ENCODE measurements around the gene WHRN. TPM values are rescaled to one million over a fixed set of nuclear protein-coding genes. Genes with fewer than 3 reads are reported as not detected.

Gene WHRN
- total RNA-seq, 1 experiment from 2014 or later, result 24.3 TPM

- TF ChIP-seq FOXK1 (CRISPR knock-in tag; IDR thresholded peaks at IDR 0.05), result no peak
- no peak for TF ChIP-seq TCF7 (CRISPR knock-in tag; IDR thresholded peaks at IDR 0.05; ENCODE audit: low read depth)
- TF ChIP-seq PREB (CRISPR knock-in tag; IDR thresholded peaks at IDR 0.05; ENCODE audit: borderline replicate concordance), result no peak
- TF ChIP-seq HMGXB4 (CRISPR knock-in tag; IDR thresholded peaks at IDR 0.05), result no peak
- no peak for TF ChIP-seq ATF2 (CRISPR knock-in tag; IDR thresholded peaks at IDR 0.05; ENCODE audit: borderline replicate concordance, low read depth)
- no peak for TF ChIP-seq RELA (CRISPR knock-in tag; IDR thresholded peaks at IDR 0.05; ENCODE audit: borderline replicate concordance)
- no peak for TF ChIP-seq OVOL2 (CRISPR knock-in tag; IDR thresholded peaks at IDR 0.05; ENCODE audit: borderline replicate concordance)
- TF ChIP-seq JAZF1 (CRISPR knock-in tag; IDR thresholded peaks at IDR 0.05), result no peak
- no peak for TF ChIP-seq FOXJ3 (CRISPR knock-in tag; IDR thresholded peaks at IDR 0.05; ENCODE audit: borderline replicate concordance)
- no peak for TF ChIP-seq FOXP1 (CRISPR knock-in tag; IDR thresholded peaks at IDR 0.05; ENCODE audit: borderline replicate concordance)
Observed at GRCh38 chr9:114416290-114416689, 89.0 kb downstream of the WHRN start (continued).

- H3K27me3 Mint-ChIP-seq (ENCODE audit: low read depth), result no peaks in the 10 kb centered on the region
- no peak overlapping the region for H3K27ac Mint-ChIP-seq
- CTCF ChIA-PET, result interaction anchor here (0.9 to 4.1 kb wide), 5 partner anchors 9 to 332 kb away, joined by 3 to 21 read pairs (median 4); no protein-coding TSS in a partner anchor
- no peak for DNase-seq (ENCODE audit: low spot score)
- H3K4me3 Mint-ChIP-seq, result no peak overlapping the region
- no peaks in the 10 kb centered on the region for H3K9me3 Mint-ChIP-seq
- no peaks in the 10 kb centered on the region for H3K36me3 Mint-ChIP-seq
- H3K4me1 Mint-ChIP-seq, result peaks cover 23% of the 10 kb centered on the region
- ATAC-seq, result no peak
- POLR2A ChIA-PET, result interaction anchor here (0.6 to 1.1 kb wide), 2 partner anchors 19 to 78 kb away, joined by 4 read pairs; no protein-coding TSS in a partner anchor
- TF ChIP-seq ATF3 (CRISPR knock-in tag; conservative IDR thresholded peaks at IDR 0.05) (no peak), RORB (CRISPR knock-in tag; IDR thresholded peaks at IDR 0.05) (no peak), STAT6 (CRISPR knock-in tag; conservative IDR thresholded peaks at IDR 0.05; ENCODE audit: low read depth) (no peak), MYBL2 (CRISPR knock-in tag; IDR thresholded peaks at IDR 0.05) (no peak), MXD4 (CRISPR knock-in tag; IDR thresholded peaks at IDR 0.05; ENCODE audit: borderline replicate concordance) (no peak), MLX (CRISPR knock-in tag; IDR thresholded peaks at IDR 0.05) (no peak), TEAD1 (CRISPR knock-in tag; IDR thresholded peaks at IDR 0.05) (no peak), NR3C1 (CRISPR knock-in tag; conservative IDR thresholded peaks at IDR 0.05; ENCODE audit: low read depth) (no peak)
- TF ChIP-seq, protein P1, sequence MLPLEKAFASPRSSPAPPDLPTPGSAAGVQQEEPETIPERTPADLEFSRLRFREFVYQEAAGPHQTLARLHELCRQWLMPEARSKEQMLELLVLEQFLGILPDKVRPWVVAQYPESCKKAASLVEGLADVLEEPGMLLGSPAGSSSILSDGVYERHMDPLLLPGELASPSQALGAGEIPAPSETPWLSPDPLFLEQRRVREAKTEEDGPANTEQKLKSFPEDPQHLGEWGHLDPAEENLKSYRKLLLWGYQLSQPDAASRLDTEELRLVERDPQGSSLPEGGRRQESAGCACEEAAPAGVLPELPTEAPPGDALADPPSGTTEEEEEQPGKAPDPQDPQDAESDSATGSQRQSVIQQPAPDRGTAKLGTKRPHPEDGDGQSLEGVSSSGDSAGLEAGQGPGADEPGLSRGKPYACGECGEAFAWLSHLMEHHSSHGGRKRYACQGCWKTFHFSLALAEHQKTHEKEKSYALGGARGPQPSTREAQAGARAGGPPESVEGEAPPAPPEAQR (CRISPR knock-in tag; IDR thresholded peaks at IDR 0.05), result no peak
- TF ChIP-seq, protein P2, sequence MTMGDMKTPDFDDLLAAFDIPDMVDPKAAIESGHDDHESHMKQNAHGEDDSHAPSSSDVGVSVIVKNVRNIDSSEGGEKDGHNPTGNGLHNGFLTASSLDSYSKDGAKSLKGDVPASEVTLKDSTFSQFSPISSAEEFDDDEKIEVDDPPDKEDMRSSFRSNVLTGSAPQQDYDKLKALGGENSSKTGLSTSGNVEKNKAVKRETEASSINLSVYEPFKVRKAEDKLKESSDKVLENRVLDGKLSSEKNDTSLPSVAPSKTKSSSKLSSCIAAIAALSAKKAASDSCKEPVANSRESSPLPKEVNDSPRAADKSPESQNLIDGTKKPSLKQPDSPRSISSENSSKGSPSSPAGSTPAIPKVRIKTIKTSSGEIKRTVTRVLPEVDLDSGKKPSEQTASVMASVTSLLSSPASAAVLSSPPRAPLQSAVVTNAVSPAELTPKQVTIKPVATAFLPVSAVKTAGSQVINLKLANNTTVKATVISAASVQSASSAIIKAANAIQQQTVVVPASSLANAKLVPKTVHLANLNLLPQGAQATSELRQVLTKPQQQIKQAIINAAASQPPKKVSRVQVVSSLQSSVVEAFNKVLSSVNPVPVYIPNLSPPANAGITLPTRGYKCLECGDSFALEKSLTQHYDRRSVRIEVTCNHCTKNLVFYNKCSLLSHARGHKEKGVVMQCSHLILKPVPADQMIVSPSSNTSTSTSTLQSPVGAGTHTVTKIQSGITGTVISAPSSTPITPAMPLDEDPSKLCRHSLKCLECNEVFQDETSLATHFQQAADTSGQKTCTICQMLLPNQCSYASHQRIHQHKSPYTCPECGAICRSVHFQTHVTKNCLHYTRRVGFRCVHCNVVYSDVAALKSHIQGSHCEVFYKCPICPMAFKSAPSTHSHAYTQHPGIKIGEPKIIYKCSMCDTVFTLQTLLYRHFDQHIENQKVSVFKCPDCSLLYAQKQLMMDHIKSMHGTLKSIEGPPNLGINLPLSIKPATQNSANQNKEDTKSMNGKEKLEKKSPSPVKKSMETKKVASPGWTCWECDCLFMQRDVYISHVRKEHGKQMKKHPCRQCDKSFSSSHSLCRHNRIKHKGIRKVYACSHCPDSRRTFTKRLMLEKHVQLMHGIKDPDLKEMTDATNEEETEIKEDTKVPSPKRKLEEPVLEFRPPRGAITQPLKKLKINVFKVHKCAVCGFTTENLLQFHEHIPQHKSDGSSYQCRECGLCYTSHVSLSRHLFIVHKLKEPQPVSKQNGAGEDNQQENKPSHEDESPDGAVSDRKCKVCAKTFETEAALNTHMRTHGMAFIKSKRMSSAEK (CRISPR knock-in tag; IDR thresholded peaks at IDR 0.05; ENCODE audit: borderline replicate concordance), result no peak
Observed at GRCh38 chr9:114414346-114414745, 90.9 kb downstream of the WHRN start.
